Measurements from ENCODE around the gene PNKP.

GRCh38 chr19:49854378-49855263, 12.8 kb downstream of the PNKP start:
- TF ChIP-seq PATZ1 (CRISPR knock-in tag; IDR thresholded peaks at IDR 0.05; ENCODE audit: borderline replicate concordance) (no peak), ZNF565 (CRISPR knock-in tag; conservative IDR thresholded peaks at IDR 0.05; ENCODE audit: low read depth) (no peak), RARB (CRISPR knock-in tag; IDR thresholded peaks at IDR 0.05) (no peak), BACH2 (CRISPR knock-in tag; IDR thresholded peaks at IDR 0.05; ENCODE audit: borderline replicate concordance) (no peak), ARNTL (CRISPR knock-in tag; IDR thresholded peaks at IDR 0.05; ENCODE audit: borderline replicate concordance, low read depth) (no peak), ZFP3 (CRISPR knock-in tag; IDR thresholded peaks at IDR 0.05) (no peak)
- TF ChIP-seq, protein P1, sequence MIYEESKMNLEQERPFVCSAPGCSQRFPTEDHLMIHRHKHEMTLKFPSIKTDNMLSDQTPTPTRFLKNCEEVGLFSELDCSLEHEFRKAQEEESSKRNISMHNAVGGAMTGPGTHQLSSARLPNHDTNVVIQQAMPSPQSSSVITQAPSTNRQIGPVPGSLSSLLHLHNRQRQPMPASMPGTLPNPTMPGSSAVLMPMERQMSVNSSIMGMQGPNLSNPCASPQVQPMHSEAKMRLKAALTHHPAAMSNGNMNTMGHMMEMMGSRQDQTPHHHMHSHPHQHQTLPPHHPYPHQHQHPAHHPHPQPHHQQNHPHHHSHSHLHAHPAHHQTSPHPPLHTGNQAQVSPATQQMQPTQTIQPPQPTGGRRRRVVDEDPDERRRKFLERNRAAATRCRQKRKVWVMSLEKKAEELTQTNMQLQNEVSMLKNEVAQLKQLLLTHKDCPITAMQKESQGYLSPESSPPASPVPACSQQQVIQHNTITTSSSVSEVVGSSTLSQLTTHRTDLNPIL (CRISPR knock-in tag; IDR thresholded peaks at IDR 0.05; ENCODE audit: low read depth) = no peak

Measured in SK-N-SH treated with all-trans-retinoic acid at 6 μM for 48 hours (cell line).